Psoas muscle (tissue), 8 donors: ENCODE measurements around the gene CACNA1S. TPM values are rescaled to one million over a fixed set of nuclear protein-coding genes. Genes with fewer than 3 reads are reported as not detected.

Experiments
- ATAC-seq, 4 donors: fragments of 200-7000 bp; cut with Tn5 transposase; one replicate each; pipeline ENCODE4 v1.9.1; 2020; ENCODE audit warnings: moderate library complexity in 3 of 4, mild to moderate bottlenecking in 2 of 4
- DNase-seq, 2 donors: peaks; one replicate each; pipeline ENCODE4 v3.0.0-alpha.2; 2020
- H3K27ac ChIP-seq: fragments of 200-600 bp; one replicate; pipeline ENCODE4 v1.8.0; 2022
- H3K27me3 ChIP-seq, 3 donors: fragments of 200-600 bp in 1 of 3; one replicate each; pipeline versions ENCODE4 v1.6.1 to v1.8.0; 2013 to 2022; ENCODE audit warnings: low read length in 2 of 3, mild to moderate bottlenecking in 2 of 3, moderate library complexity in 1 of 3; ENCODE audit not compliant: insufficient read depth in 3 of 3
- H3K36me3 ChIP-seq, 2 donors: fragments of 200-600 bp in 1 of 2; one replicate each; pipeline versions ENCODE4 v1.6.1 to v1.8.0; 2013 to 2022; ENCODE audit warnings: low read depth in 1 of 2, mild to moderate bottlenecking in 1 of 2, moderate library complexity in 1 of 2; ENCODE audit not compliant: insufficient read depth in 1 of 2
- H3K4me1 ChIP-seq: fragments of 200-600 bp; one replicate; pipeline ENCODE4 v1.8.0; 2022
- H3K4me3 ChIP-seq: fragments of 200-600 bp; one replicate; pipeline ENCODE4 v1.8.0; 2022; ENCODE audit warnings: mild to moderate bottlenecking
- H3K9me3 ChIP-seq: fragments of 200-600 bp; one replicate; pipeline ENCODE4 v1.8.0; 2022
- CTCF ChIP-seq: fragments of 200-600 bp; IDR thresholded peaks from one replicate; pipeline ENCODE4 v1.8.0; 2022; ENCODE audit warnings: antibody characterized with exemption
- WGBS, 3 donors: extraction: QIAGEN DNeasy Blood & Tissue Kit; methylation state at CpG; one replicate each; pipeline versions ENCODE4 v1.1.6 to v1.1.7; 2013; 5-methylcytosine and 5-hydroxymethylcytosine counted together
- intact Hi-C, 2 donors: fragments of 100-400 bp; cut with DNase I; formaldehyde crosslinking; loops; one replicate each; pipeline versions ENCODE4 v1.11.0 to v1.14.2; 2022
- polyA plus RNA-seq, 3 donors: library from polyadenylated mRNA; stranded (reverse); fragments of 200-250 nt; gene quantifications; one replicate each; pipeline ENCODE4 v1.2.3, GENCODE V29; 2013
- total RNA-seq, 4 donors: library from RNA; stranded (reverse); fragmentation: NEBNext Ultra II Directional in 2 of 4; extraction: Animal tissue kit (Norgen Biotek cat#: 25700) in 2 of 4; gene quantifications; one replicate each; pipeline versions ENCODE4 v1.2.1 to v1.2.4, GENCODE V29; 2021 to 2023
- donor health status: healthy with polysubstance abuse.
- donor health status: DM: no; HTN: no; CAD: no; lungs with moderate emphysema.
- donor health status: Bipolar disorder and iron deficiency.
- donor health status: healthy.
- donor health status: DM: yes; HTN: yes; CAD: no.
- donor health status: DM: no; HTN: no; CAD: no.
- donor health status: DM: no; HTN: no; CAD: no.
- donor health status: DM: yes; HTN: yes; CAD: no.

The CACNA1S gene
- total and polyA plus RNA-seq, 7 donors = 11.9 to 269 (median 56.3) TPM

- peaks cover 45% of the 10 kb centered on the region for H3K4me1 ChIP-seq
- H3K27ac ChIP-seq = peak overlapping the region; percentile 95
- intact Hi-C loops = loop anchor here in 1 of 2 donors (2.0 kb wide), 1 partner anchor 25 kb away; no protein-coding TSS in a partner anchor
- peaks cover 0 to 6% of the 10 kb centered on the region in 2 donors for H3K36me3 ChIP-seq
- H3K4me3 ChIP-seq = peak overlapping the region; percentile 69
- no peaks in the 10 kb centered on the region for H3K27me3 ChIP-seq
- no peak for DNase-seq
- no peaks in the 10 kb centered on the region for H3K9me3 ChIP-seq
- no peak for ATAC-seq
- TF ChIP-seq CTCF = no peak
- WGBS, 3 donors = 22 to 42% (median 28%) methylated on average over 1 to 3 of the region's 3 CpGs
These were observed 554 bp downstream of the CACNA1S start for GRCh38 chr1:201111672-201112071.

GRCh38 chr1:201111156-201111555 lies 1.1 kb downstream of the CACNA1S start:
- intact Hi-C loops = no loop called here
- ATAC-seq (no peak), DNase-seq (no peak)
- Histone ChIP-seq H3K27ac (peak overlapping the region; percentile 95), H3K4me3 (peak overlapping the region; percentile 69), H3K9me3 (no peaks in the 10 kb centered on the region), H3K27me3 (no peaks in the 10 kb centered on the region), H3K36me3 (peaks cover 0 to 6% of the 10 kb centered on the region in 2 donors), H3K4me1 (peaks cover 47% of the 10 kb centered on the region)
- 18 to 37% (median 33%) methylated on average over 7 of the region's 7 CpGs for WGBS, 3 donors
- no peak for TF ChIP-seq CTCF

- Histone ChIP-seq H3K4me1 (peaks cover 49% of the 10 kb centered on the region), H3K27me3 (no peaks in the 10 kb centered on the region), H3K36me3 (peaks cover 0 to 6% of the 10 kb centered on the region in 2 donors), H3K4me3 (peak overlapping the region; percentile 69), H3K9me3 (no peaks in the 10 kb centered on the region), H3K27ac (peak overlapping the region; percentile 95)
- intact Hi-C loops = no loop called here
- no peak for ATAC-seq
- whole genome bisulfite sequencing, 3 donors = 36 to 58% (median 42%) methylated on average over 5 of the region's 5 CpGs
- TF ChIP-seq CTCF = no peak
- DNase-seq = no peak
These were observed 1.6 kb downstream of the CACNA1S start for GRCh38 chr1:201110616-201111015.

- H3K27ac ChIP-seq = peak overlapping the region; percentile 95
- H3K4me3 ChIP-seq = peak overlapping the region; percentile 69
These were observed 2.1 kb downstream of the CACNA1S start for GRCh38 chr1:201110138-201110537.

More at GRCh38 chr1:201110138-201110537, 2.1 kb downstream of the CACNA1S start:
- H3K4me1 ChIP-seq = peaks cover 54% of the 10 kb centered on the region
- no peak for TF ChIP-seq CTCF
- DNase-seq = no peak
- H3K9me3 ChIP-seq = no peaks in the 10 kb centered on the region
- intact Hi-C loops = no loop called here
- H3K36me3 ChIP-seq = peaks cover 0 to 6% of the 10 kb centered on the region in 2 donors
- 25 to 52% (median 37%) methylated on average over 10 of the region's 10 CpGs for WGBS, 3 donors
- ATAC-seq = no peak
- no peaks in the 10 kb centered on the region for H3K27me3 ChIP-seq
